Fibroblast of mammary gland (primary cell): ENCODE measurements around the gene SLC35B4.

ENCODE experiments used
- DNase-seq: peaks from one replicate; pipeline ENCODE4 v3.0.0-alpha.2; 2010; ENCODE audit warnings: low read depth
- H3K4me3 ChIP-seq: 2 replicates; pipeline ENCODE4 v1.5.1; 2011; ENCODE audit warnings: low read depth, mild to moderate bottlenecking, low read length, moderate library complexity; ENCODE audit not compliant: control insufficient read depth
- CTCF ChIP-seq: conservative IDR thresholded peaks from 2 replicates; pipeline ENCODE4 v1.5.1; 2011; ENCODE audit warnings: low read depth, low read length, inconsistent platforms; ENCODE audit not compliant: control insufficient read depth, insufficient read depth

The SLC35B4 gene

GRCh38 chr7:134333943-134334342 lies 17.2 kb upstream of the SLC35B4 start:
- no peak for DNase-seq
- TF ChIP-seq CTCF = no peak
- no peak overlapping the region for H3K4me3 ChIP-seq

DNA sequence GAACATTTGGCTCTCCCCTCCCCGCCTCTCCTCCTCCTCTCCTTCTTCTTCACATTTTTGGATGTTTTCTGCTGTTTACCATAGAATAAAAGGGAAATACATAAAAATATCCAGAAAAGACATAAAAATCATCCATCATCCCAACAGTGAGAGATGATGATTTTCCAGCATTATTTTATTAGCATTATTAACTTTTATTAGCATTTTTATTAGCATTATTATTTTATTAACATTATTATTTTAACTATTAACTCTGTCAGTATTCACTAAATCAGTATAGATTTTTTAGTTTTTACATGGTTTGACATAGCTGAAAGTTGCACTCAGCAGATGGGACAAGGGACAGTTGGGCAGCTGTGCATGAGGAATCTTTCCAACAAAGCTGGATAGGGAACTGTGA lies 16.2 kb upstream of the SLC35B4 start:
- TF ChIP-seq CTCF = no peak
- no peak overlapping the region for H3K4me3 ChIP-seq
- no peak for DNase-seq

DNA sequence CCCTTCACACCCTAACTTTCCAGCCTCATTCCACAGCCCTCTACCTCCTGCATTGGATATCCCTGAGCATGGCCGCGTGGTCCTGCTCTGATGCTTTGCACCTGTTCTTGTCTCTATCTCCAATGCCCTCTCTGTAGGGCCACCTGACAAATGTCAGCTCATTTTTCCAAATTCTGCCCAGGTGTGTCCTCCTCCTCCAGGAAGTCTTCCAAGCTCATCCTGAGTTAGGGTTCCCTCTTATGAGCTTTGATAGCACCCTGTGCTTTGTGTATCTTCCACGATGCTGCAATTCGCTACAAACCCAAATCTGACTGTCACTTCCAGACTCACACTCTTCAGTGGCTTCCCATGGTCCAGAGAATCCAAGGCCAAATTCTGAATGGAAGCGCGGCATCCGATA lies 14.7 kb upstream of the SLC35B4 start:
- DNase-seq = no peak
- TF ChIP-seq CTCF = no peak
- no peak overlapping the region for H3K4me3 ChIP-seq

DNA sequence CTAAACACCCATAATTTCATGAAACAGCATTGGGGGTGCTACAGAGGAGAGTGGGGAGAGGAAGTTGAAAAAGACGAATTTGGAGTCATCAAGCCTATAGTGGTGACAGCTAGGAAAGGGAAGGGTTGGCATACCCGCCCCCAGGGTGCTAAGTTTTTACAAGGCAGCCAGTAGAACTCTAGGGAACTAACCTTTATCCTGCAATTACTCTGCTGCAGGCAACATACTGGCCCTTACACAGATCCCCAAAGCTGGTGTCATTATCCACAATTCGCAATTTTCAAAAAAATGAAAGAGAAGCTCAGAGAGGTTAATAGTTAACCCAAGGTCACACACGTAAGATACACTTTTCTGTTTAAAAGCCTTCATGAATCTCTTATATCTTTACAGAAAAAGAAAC lies 14.2 kb upstream of the SLC35B4 start:
- DNase-seq = no peak

GRCh38 chr7:134329614-134330346 lies 13.1 kb upstream of the SLC35B4 start:
- no peak for DNase-seq
- H3K4me3 ChIP-seq = no peak overlapping the region
- no peak for TF ChIP-seq CTCF

More for the DNA sequence above, 14.2 kb upstream of the SLC35B4 start:
- no peak for TF ChIP-seq CTCF
- no peak overlapping the region for H3K4me3 ChIP-seq

GRCh38 chr7:134328900-134329299 lies 12.2 kb upstream of the SLC35B4 start:
- no peak for TF ChIP-seq CTCF
- no peak overlapping the region for H3K4me3 ChIP-seq
- no peak for DNase-seq
